Colonic mucosa (tissue), 4 donors: ENCODE data around the gene ZFP1. TPM values are rescaled to one million over a fixed set of nuclear protein-coding genes. Genes with fewer than 3 reads are reported as not detected.
"Not testable (repeated sequence)": the region's sequence is repeated elsewhere in the genome, so short reads cannot be mapped to it uniquely, and the experiment has no call there.

Source experiments
- DNase-seq: peaks from one replicate; pipeline ENCODE4 v3.0.0-alpha.2; 2020
- H3K27ac ChIP-seq: fragments of 200-600 bp; one replicate; pipeline ENCODE4 v1.8.0; 2021
- H3K27me3 ChIP-seq: fragments of 200-600 bp; one replicate; pipeline ENCODE4 v1.8.0; 2021
- H3K36me3 ChIP-seq: fragments of 200-600 bp; one replicate; pipeline ENCODE4 v1.8.0; 2021
- H3K4me1 ChIP-seq: fragments of 200-600 bp; one replicate; pipeline ENCODE4 v1.8.0; 2021; ENCODE audit warnings: mild to moderate bottlenecking
- H3K4me3 ChIP-seq: fragments of 200-600 bp; one replicate; pipeline ENCODE4 v1.8.0; 2021
- H3K9ac ChIP-seq, 2 donors: one replicate each; pipeline ENCODE4 v1.7.0; 2013; ENCODE audit warnings: control low read depth in 2 of 2, low read depth in 2 of 2, low read length in 2 of 2
- H3K9me3 ChIP-seq: fragments of 200-600 bp; one replicate; pipeline ENCODE4 v1.8.0; 2021
- CTCF ChIP-seq: fragments of 200-600 bp; IDR thresholded peaks from one replicate; pipeline ENCODE4 v1.8.0; 2022; ENCODE audit warnings: antibody characterized with exemption, mild to moderate bottlenecking
- intact Hi-C: fragments of 100-400 bp; cut with DNase I; formaldehyde crosslinking; loops from one replicate; pipeline ENCODE4 v1.14.1; 2022
- total RNA-seq, 2 donors: library from RNA; stranded (reverse); fragmentation: NEBNext Ultra II Directional in 1 of 2; extraction: Animal tissue kit (Norgen Biotek cat#: 25700) in 1 of 2; gene quantifications; one replicate each; pipeline ENCODE4 v1.2.1, GENCODE V29; 2021
- donor health status: healthy.
- donor health status: DM: no; HTN: no; CAD: no.
- donor health status: DM: no; HTN: no; CAD: no.

ZFP1 gene
- total RNA-seq, 2 donors from 2014 or later: 4.3 to 9.9 TPM

DNA sequence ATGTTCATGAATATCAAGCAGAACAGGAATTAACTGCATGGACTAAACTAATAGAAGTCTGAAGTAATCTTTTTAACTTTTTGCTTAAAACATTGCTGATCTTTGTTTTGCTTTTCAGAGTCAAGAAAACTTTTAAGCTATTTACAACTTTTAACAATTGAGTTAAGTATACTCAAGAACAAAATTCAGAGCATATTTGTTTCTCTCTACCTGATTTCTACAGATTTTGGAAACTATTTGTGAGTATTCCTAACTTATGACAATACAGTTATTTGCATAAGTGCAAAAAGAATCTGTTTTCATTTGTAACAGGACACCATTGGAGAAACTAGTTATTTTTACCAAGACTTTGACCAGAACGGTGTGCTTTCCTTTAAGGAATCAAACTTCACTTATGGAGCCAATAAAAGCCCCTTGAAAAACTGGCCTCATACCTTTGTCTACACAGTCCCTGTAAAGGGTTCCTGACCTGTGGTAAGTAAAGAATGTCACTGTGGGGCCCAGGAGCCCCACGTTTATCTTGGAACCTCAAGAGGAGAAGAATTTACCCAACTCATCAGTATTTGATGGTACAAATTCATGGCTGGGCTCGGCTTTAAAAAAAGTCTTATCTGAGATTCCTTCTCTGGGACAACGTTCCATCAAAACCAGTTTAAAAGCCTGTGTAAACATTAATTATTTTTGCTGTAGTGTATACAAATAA lies 20.5 kb upstream of the ZFP1 start:
- Histone ChIP-seq H3K36me3 (no peaks in the 10 kb centered on the region), H3K4me3 (no peak overlapping the region), H3K27ac (no peak overlapping the region), H3K9me3 (no peaks in the 10 kb centered on the region), H3K27me3 (no peaks in the 10 kb centered on the region), H3K4me1 (no peaks in the 10 kb centered on the region), H3K9ac (no peak overlapping the region)
- no peak for DNase-seq
- intact Hi-C loops: no loop called here
- TF ChIP-seq CTCF: no peak

- H3K4me3 ChIP-seq, H3K9me3 ChIP-seq, H3K4me1 ChIP-seq, intact Hi-C loops, H3K36me3 ChIP-seq, DNase-seq, H3K9ac ChIP-seq, H3K27me3 ChIP-seq, H3K27ac ChIP-seq: not testable (repeated sequence)
These were observed 18.7 kb upstream of the ZFP1 start for GRCh38 chr16:75129421-75130149.

- Histone ChIP-seq H3K4me3 (no peak overlapping the region), H3K36me3 (no peaks in the 10 kb centered on the region), H3K4me1 (no peaks in the 10 kb centered on the region), H3K27me3 (no peaks in the 10 kb centered on the region), H3K9ac (no peak overlapping the region), H3K27ac (no peak overlapping the region), H3K9me3 (no peaks in the 10 kb centered on the region)
- intact Hi-C loops: no loop called here
- no peak for DNase-seq
- TF ChIP-seq CTCF: no peak
These were observed 18.1 kb upstream of the ZFP1 start for GRCh38 chr16:75130150-75130771.

GRCh38 chr16:75131081-75131480 lies 17.2 kb upstream of the ZFP1 start:
- intact Hi-C loops: no loop called here
- Histone ChIP-seq H3K9me3 (no peaks in the 10 kb centered on the region), H3K27ac (no peak overlapping the region), H3K4me1 (no peaks in the 10 kb centered on the region), H3K27me3 (no peaks in the 10 kb centered on the region), H3K36me3 (no peaks in the 10 kb centered on the region), H3K9ac (no peak overlapping the region), H3K4me3 (no peak overlapping the region)
- DNase-seq: no peak
- TF ChIP-seq CTCF: no peak

GRCh38 chr16:75138233-75138632 lies 10.1 kb upstream of the ZFP1 start:
- Histone ChIP-seq H3K9me3 (no peaks in the 10 kb centered on the region), H3K9ac (no peak overlapping the region), H3K27me3 (no peaks in the 10 kb centered on the region), H3K27ac (peak overlapping the region; percentile 40), H3K36me3 (no peaks in the 10 kb centered on the region), H3K4me1 (no peaks in the 10 kb centered on the region), H3K4me3 (no peak overlapping the region)
- TF ChIP-seq CTCF: no peak
- no peak for DNase-seq
- intact Hi-C loops: no loop called here

DNA sequence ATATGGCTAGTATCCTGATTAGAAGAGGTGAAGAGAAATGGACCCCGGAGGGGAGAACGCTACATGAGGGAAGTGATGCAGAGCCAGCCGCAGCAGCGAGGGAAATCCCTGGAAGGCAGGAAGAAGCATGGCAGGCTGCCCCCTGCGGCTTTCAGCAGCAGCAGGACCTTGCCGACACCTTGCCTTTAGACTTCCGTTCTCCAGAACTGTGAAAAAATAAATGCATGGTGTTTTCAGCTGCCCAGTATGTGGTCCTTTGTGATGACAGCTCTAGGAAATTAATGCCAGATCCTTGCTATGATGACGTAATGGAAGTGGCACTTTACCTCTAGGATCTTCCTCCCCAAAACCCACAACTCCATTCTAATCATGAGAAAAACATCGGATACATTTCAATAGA lies 9.7 kb upstream of the ZFP1 start:
- TF ChIP-seq CTCF: no peak
- no peak for DNase-seq
- Histone ChIP-seq H3K4me3 (no peak overlapping the region), H3K36me3 (no peaks in the 10 kb centered on the region), H3K9me3 (no peaks in the 10 kb centered on the region), H3K4me1 (no peaks in the 10 kb centered on the region), H3K27ac (peak overlapping the region; percentile 40), H3K27me3 (no peaks in the 10 kb centered on the region), H3K9ac (no peak overlapping the region)
- intact Hi-C loops: no loop called here
